Measurements from ENCODE around the gene ZNF205. TPM values are rescaled to one million over a fixed set of nuclear protein-coding genes. Genes with fewer than 3 reads are reported as not detected.
"Not testable (repeated sequence)": the region's sequence is repeated elsewhere in the genome, so short reads cannot be mapped to it uniquely, and the experiment has no call there.

Gene ZNF205
- total and polyA plus RNA-seq, 9 of the 15 experiments (the other 6 are each of a cell fraction or from before 2014, with no cell fraction given): 2.4 to 11.8 (median 5.1) TPM; not detected in 2

GRCh38 chr16:3075946-3076345 is 36.4 kb upstream of the ZNF205 start:
- BruUV-seq (replicated peaks); H3K9ac ChIP-seq (ENCODE audit: insufficient read depth in 1 of 2, low read depth in 2 of 2, low read length in 2 of 2); H3K9me1 ChIP-seq (ENCODE audit: control insufficient read depth, insufficient read depth, low read length); CTCF ChIA-PET (ENCODE audit: low intra/inter-chr PET ratio); H3K4me2 ChIP-seq (ENCODE audit: insufficient read depth, low read length); H3K36me3 ChIP-seq (ENCODE audit: control insufficient read depth, insufficient read depth, low read length); H2AFZ ChIP-seq (ENCODE audit: low read depth, low read length); in situ Hi-C loops (cut with MboI); intact Hi-C loops (cut with micrococcal nuclease); ATAC-seq; H3K79me2 ChIP-seq (ENCODE audit: control insufficient read depth, insufficient read depth, low read length); H3K4me3 ChIP-seq; H3K27ac ChIP-seq (ENCODE audit: extremely low read depth, low read depth, low read length); H3K9me3 ChIP-seq (replicated peaks; ENCODE audit: control insufficient read depth, insufficient read depth, low read depth, low read length); H4K20me1 ChIP-seq (replicated peaks; ENCODE audit: control insufficient read depth, insufficient read depth, low read length); DNase-seq (ENCODE audit: extremely low read depth in 1 of 4, low spot score in 3 of 4); FAIRE-seq: not testable (repeated sequence)
- H3K27me3 ChIP-seq (ENCODE audit: control insufficient read depth in 2 of 2, insufficient read depth in 2 of 2, low read length in 2 of 2): peaks cover 9 to 18% of the 10 kb centered on the region in 2 experiments
- WGBS (ENCODE audit: insufficient coverage, low coverage, missing lambda C conversion rate): 45% methylated on average over 6 of the region's 6 CpGs
- POLR2A ChIA-PET: interaction anchor here (0.8 to 1.3 kb wide), 2 partner anchors 12 to 16 kb away, joined by 3 to 5 read pairs; no protein-coding TSS in a partner anchor
- H3K4me1 ChIP-seq (replicated peaks in 1 of 2; ENCODE audit: control insufficient read depth in 2 of 2, insufficient read depth in 2 of 2, low read length in 2 of 2): peaks cover 6 to 11% of the 10 kb centered on the region in 2 experiments; a peak in 4 of 5 replicates

DNA sequence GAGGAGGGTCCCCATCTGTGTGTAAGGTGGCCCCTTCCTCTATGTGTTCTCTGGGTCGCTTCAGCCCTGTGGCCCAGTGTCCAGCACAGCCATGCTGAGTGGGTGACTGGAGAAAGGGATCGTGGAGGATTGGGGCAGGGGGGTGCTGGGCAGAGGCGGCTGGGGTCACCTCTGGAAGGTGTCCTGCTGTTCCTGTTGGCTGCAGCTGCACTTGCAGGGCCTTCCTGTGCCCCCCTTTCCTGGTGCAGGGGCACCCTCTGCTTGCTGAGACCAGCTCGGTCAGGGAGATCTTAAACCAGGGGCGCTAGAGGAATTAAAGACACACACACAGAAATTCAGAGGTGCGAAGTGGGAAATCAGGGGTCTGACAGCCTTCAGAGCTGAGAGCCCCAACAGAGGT is 35.8 kb upstream of the ZNF205 start:
- Histone ChIP-seq H4K20me1 (replicated peaks; ENCODE audit: control insufficient read depth, insufficient read depth, low read length) (no peaks in the 10 kb centered on the region), H3K27ac (ENCODE audit: extremely low read depth, low read depth, low read length) (no peak overlapping the region), H3K36me3 (ENCODE audit: control insufficient read depth, insufficient read depth, low read length) (no peaks in the 10 kb centered on the region), H3K4me1 (replicated peaks in 1 of 2; ENCODE audit: control insufficient read depth in 2 of 2, insufficient read depth in 2 of 2, low read length in 2 of 2) (peaks cover 6 to 10% of the 10 kb centered on the region in 2 experiments; a peak in 4 of 5 replicates), H3K27me3 (ENCODE audit: control insufficient read depth in 2 of 2, insufficient read depth in 2 of 2, low read length in 2 of 2) (peaks cover 9 to 18% of the 10 kb centered on the region in 2 experiments), H3K4me2 (ENCODE audit: insufficient read depth, low read length) (no peak overlapping the region), H2AFZ (ENCODE audit: low read depth, low read length) (no peak overlapping the region), H3K9me3 (replicated peaks; ENCODE audit: control insufficient read depth, insufficient read depth, low read depth, low read length) (no peaks in the 10 kb centered on the region), H3K79me2 (ENCODE audit: control insufficient read depth, insufficient read depth, low read length) (no peaks in the 10 kb centered on the region), H3K4me3 (no peak overlapping the region), H3K9ac (ENCODE audit: insufficient read depth in 1 of 2, low read depth in 2 of 2, low read length in 2 of 2) (no peak overlapping the region), H3K9me1 (ENCODE audit: control insufficient read depth, insufficient read depth, low read length) (no peaks in the 10 kb centered on the region)
- intact Hi-C loops (cut with micrococcal nuclease) (no loop called here), in situ Hi-C loops (cut with MboI) (no loop called here)
- WGBS (ENCODE audit: insufficient coverage, low coverage, missing lambda C conversion rate): 19% methylated on average over 6 of the region's 6 CpGs
- ATAC-seq: no peak
- FAIRE-seq: no peak
- TF ChIP-seq ZNF764 (CRISPR knock-in tag; IDR thresholded peaks at IDR 0.05; ENCODE audit: low read depth) (no peak), CREB3L1 (IDR thresholded peaks at IDR 0.05; ENCODE audit: borderline replicate concordance, low read depth) (no peak), BRF2 (IDR thresholded peaks at IDR 0.05; ENCODE audit: borderline replicate concordance, insufficient read depth, insufficient read length) (no peak), ZHX1 (conservative IDR thresholded peaks at IDR 0.05; ENCODE audit: low read length) (no peak)
- ChIA-PET CTCF (ENCODE audit: low intra/inter-chr PET ratio) (no interaction called here), POLR2A (interaction anchor here (0.8 to 1.3 kb wide), 3 partner anchors 11 to 17 kb away, joined by 3 to 5 read pairs (median 3); no protein-coding TSS in a partner anchor)
- BruUV-seq (replicated peaks): no TSS peak
- DNase-seq (ENCODE audit: extremely low read depth in 1 of 4, low spot score in 3 of 4): peak in 1 of 4 experiments; percentile 3
